Placental pericyte (primary cell): ENCODE results near the gene EN2. TPM values are rescaled to one million over a fixed set of nuclear protein-coding genes. Genes with fewer than 3 reads are reported as not detected.

ENCODE experiments used
- total RNA-seq: library from RNA; depleted of rRNA; stranded (reverse); fragments of >200 nt; gene quantifications from 2 replicates; pipeline ENCODE4 v1.2.3, GENCODE V29; 2012

Gene EN2
- total RNA-seq = not detected in 2 replicates

DNA sequence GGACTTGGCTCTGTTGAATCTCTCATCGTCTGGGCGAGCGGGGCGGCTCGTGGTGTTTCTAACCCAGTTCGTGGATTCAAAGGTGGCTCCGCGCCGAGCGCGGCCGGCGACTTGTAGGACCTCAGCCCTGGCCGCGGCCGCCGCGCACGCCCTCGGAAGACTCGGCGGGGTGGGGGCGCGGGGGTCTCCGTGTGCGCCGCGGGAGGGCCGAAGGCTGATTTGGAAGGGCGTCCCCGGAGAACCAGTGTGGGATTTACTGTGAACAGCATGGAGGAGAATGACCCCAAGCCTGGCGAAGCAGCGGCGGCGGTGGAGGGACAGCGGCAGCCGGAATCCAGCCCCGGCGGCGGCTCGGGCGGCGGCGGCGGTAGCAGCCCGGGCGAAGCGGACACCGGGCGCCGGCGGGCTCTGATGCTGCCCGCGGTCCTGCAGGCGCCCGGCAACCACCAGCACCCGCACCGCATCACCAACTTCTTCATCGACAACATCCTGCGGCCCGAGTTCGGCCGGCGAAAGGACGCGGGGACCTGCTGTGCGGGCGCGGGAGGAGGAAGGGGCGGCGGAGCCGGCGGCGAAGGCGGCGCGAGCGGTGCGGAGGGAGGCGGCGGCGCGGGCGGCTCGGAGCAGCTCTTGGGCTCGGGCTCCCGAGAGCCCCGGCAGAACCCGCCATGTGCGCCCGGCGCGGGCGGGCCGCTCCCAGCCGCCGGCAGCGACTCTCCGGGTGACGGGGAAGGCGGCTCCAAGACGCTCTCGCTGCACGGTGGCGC lies at the start of gene EN2:
TSS of gene EN2 (plus strand) at position 19 of the 767 bp plus-strand sequence. CDS start at position 268, 249 bp downstream.

Other genes with a start within 250 kb of the EN2 start
- gene INSIG1, start 160.3 kb upstream of the EN2 start, total RNA-seq = 203 and 486 TPM in 2 replicates
- gene CNPY1, start 88.4 kb downstream of the EN2 start, total RNA-seq = not detected in 2 replicates
- gene RBM33, start 186.5 kb downstream of the EN2 start, total RNA-seq = 26.7 and 31.4 TPM in 2 replicates